ENCODE results near the gene DMXL2.
"Not testable (repeated sequence)": the region's sequence is repeated elsewhere in the genome, so short reads cannot be mapped to it uniquely, and the experiment has no call there.

DMXL2 gene

GRCh38 chr15:51622604-51623370, at the start of gene DMXL2:
DMXL2 (minus strand) TSS chr15:51622771; CDS start chr15:51622545, 226 bp downstream.
- in situ Hi-C loops (cut with HindIII; ENCODE audit: low sequenced_read_pairs), result no loop called here

DNA sequence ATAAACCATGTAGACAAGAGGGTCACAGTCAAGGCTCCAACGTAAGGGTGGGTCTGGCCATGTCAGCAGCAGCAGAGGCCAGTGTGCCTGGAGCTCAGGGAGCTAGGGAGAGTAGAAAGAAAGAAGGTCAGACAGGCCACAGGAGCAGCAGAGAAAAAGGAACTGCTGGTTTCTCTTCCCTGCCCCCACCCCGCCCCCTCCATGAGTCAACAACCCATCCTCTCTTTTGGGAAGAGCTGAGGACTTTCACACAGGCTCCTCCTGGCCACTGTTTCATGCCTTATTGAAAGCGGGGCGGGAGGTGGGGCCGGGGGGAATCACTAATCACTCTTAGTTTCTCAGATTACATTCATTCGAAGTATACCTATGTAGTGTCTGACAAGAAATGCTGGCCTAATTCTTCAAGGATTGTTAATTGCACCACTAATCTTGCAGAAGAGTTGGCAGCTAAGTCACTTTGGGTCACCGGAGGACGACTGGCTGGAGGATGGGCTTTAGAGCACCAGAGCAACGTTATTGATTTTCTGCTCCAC, 49.6 kb upstream of the DMXL2 start:
- in situ Hi-C loops (cut with HindIII; ENCODE audit: low sequenced_read_pairs), result no loop called here

- in situ Hi-C loops (cut with HindIII; ENCODE audit: low sequenced_read_pairs), result no loop called here
These were observed 46.8 kb upstream of the DMXL2 start for GRCh38 chr15:51669381-51669780.

- in situ Hi-C loops (cut with HindIII; ENCODE audit: low sequenced_read_pairs), result no loop called here
These were observed 45.9 kb upstream of the DMXL2 start for GRCh38 chr15:51668446-51668845.

GRCh38 chr15:51667478-51667877, 44.9 kb upstream of the DMXL2 start:
- in situ Hi-C loops (cut with HindIII; ENCODE audit: low sequenced_read_pairs), result no loop called here

- in situ Hi-C loops (cut with HindIII; ENCODE audit: low sequenced_read_pairs), result no loop called here
These were observed 38.5 kb upstream of the DMXL2 start for GRCh38 chr15:51661072-51661471.

- in situ Hi-C loops (cut with HindIII; ENCODE audit: low sequenced_read_pairs), result no loop called here
These were observed 36.1 kb upstream of the DMXL2 start for GRCh38 chr15:51658664-51659063.

- in situ Hi-C loops (cut with HindIII; ENCODE audit: low sequenced_read_pairs), result not testable (repeated sequence)
These were observed 33.0 kb upstream of the DMXL2 start for GRCh38 chr15:51655401-51656057.

- in situ Hi-C loops (cut with HindIII; ENCODE audit: low sequenced_read_pairs), result no loop called here
These were observed 29.6 kb upstream of the DMXL2 start for GRCh38 chr15:51652084-51652668.

DNA sequence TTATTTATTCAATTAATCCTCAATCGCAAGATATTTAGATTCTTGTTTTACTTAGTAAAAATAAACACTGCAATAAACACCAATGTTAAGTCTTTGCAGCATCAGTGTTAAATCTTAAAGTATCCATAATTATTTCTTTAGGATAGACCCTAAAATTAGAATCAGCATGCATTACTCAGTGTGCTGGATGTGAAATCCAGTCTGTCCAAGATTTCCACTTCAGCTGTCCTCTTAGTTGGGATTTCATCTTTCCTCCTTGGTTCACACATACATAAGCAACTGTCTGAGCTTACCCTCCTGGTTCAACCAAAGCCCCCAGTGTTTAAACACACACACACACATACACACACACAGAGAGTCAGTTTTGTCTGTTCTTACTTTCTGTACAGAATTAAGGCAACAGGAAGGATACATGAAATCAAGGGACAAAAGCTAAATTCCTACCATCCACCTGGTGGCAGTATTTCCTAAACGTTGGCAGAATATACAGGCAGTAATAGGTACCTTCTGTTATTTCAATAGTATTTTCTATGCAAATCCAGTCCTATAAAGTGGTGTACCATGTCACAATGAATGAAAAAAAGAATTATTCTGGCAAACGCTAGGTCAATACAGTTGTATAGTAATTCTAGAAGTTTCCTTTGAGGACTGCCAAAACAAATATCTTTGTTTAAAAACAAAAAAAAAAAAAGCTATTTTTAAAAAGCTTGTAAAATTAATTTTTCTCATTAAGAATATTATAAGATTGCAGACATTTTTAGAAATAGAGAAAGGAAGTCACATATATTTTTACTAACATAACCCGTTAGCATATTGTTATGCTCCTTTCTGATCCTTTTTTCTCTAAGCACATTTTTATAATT, 27.3 kb upstream of the DMXL2 start:
- in situ Hi-C loops (cut with HindIII; ENCODE audit: low sequenced_read_pairs), result no loop called here

DNA sequence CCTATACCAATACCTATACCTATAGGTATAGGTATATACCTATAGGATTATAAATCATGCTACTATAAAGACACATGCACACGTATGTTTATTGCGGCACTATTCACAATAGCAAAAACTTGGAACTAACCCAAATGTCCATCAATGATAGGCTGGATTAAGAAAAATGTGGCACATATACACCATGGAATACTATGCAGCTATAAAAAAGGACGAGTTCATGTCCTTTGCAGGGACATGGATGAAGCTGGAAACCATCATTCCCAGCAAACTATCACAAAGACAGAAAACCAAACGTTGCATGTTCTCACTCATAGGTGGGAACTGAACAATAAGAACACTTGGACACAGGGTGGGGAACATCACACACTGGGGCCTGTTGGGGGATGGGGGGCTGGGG, 26.1 kb upstream of the DMXL2 start:
- in situ Hi-C loops (cut with HindIII; ENCODE audit: low sequenced_read_pairs), result not testable (repeated sequence)

- in situ Hi-C loops (cut with HindIII; ENCODE audit: low sequenced_read_pairs), result not testable (repeated sequence)
These were observed 25.5 kb upstream of the DMXL2 start for GRCh38 chr15:51648101-51648500.

GRCh38 chr15:51647128-51647562, 24.6 kb upstream of the DMXL2 start:
- in situ Hi-C loops (cut with HindIII; ENCODE audit: low sequenced_read_pairs), result no loop called here

DNA sequence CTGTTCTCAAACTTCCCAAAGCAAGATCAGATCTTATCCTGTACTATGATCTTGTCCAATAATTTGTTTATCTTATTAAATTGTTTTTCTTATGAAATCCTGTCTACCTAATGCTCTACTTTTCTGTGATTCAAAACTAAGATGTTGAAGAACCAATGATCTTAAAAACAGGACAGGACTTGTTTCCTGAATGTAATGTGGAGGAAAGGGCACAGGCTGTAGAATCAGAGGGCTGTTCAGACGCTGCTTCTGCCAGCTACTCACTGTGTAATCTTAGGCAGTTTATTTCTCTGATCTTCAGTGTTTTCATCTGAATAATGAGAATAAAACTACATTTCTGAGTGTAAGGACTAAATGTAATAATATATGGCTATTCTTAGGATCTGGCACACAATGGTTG, 20.1 kb upstream of the DMXL2 start:
- in situ Hi-C loops (cut with HindIII; ENCODE audit: low sequenced_read_pairs), result no loop called here

GRCh38 chr15:51641490-51642130, 19.0 kb upstream of the DMXL2 start:
- in situ Hi-C loops (cut with HindIII; ENCODE audit: low sequenced_read_pairs), result no loop called here

- in situ Hi-C loops (cut with HindIII; ENCODE audit: low sequenced_read_pairs), result no loop called here
These were observed 12.1 kb upstream of the DMXL2 start for GRCh38 chr15:51634591-51635198.

- in situ Hi-C loops (cut with HindIII; ENCODE audit: low sequenced_read_pairs), result no loop called here
These were observed 7.0 kb upstream of the DMXL2 start for GRCh38 chr15:51629612-51630011.

GRCh38 chr15:51625236-51625635, 2.7 kb upstream of the DMXL2 start:
- in situ Hi-C loops (cut with HindIII; ENCODE audit: low sequenced_read_pairs), result no loop called here

GRCh38 chr15:51624022-51624421, 1.5 kb upstream of the DMXL2 start:
- in situ Hi-C loops (cut with HindIII; ENCODE audit: low sequenced_read_pairs), result no loop called here

DNA sequence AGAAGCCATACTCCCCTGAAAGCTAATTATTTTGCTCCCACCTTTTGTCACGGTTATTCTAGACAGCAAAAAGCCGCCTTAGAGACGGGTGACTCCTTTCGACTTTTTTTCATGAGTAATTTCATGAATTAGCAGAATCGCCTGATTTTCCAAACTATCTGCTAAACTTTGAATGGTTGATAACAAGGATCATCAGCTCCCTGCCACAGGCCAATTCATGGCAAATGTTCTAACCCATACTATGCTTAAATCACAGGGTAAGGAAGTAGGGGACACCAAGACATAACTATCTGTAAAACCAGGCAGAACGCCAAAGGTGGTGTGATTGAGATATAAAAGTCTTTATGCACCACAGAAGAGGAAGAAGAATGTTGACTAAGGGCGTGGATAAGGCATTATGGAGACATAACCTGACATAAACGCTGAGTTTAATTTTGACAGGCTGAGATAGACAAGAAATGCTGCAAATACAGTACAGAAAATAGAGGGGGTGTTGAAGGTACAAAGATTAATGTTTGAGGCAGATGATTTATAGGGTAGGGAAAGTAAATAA, 891 bp upstream of the DMXL2 start:
- in situ Hi-C loops (cut with HindIII; ENCODE audit: low sequenced_read_pairs), result no loop called here
